Activated CD8-positive, alpha-beta memory T cell treated with anti-CD3 and anti-CD28 coated beads for 36 hours (primary cell): ENCODE data around the gene KIF3B. TPM values are rescaled to one million over a fixed set of nuclear protein-coding genes. Genes with fewer than 3 reads are reported as not detected.

Experiments used
- CTCF ChIA-PET: fragments of 350-600 bp; sonication (Branson Sonifier 250); formaldehyde crosslinking; loops from one replicate; lab custom pipeline; 2021; ENCODE audit warnings: antibody characterized with exemption; lab: Charles Lee
- POLR2A ChIA-PET: fragments of 350-600 bp; sonication (Branson Sonifier 250); formaldehyde crosslinking; loops from one replicate; lab custom pipeline; 2021; ENCODE audit warnings: antibody characterized with exemption; lab: Charles Lee
- total RNA-seq, 2 experiments: library from RNA; stranded (reverse); gene quantifications; one replicate each; pipeline ENCODE4 v1.2.3, GENCODE V29; 2021

The KIF3B gene
- total RNA-seq: 10 to 100 TPM; 46.0 to 46.4 TPM

- CTCF ChIA-PET: interaction anchor here (0.5 kb wide), 1 partner anchor 11 kb away, joined by 5 read pairs; no protein-coding TSS in a partner anchor
Measured at GRCh38 chr20:32277361-32278198, at the start of gene KIF3B. Gene KIF3B, plus strand, starts transcription at chr20:32277651. Its CDS starts 32,127 bp downstream, at chr20:32309778.

DNA sequence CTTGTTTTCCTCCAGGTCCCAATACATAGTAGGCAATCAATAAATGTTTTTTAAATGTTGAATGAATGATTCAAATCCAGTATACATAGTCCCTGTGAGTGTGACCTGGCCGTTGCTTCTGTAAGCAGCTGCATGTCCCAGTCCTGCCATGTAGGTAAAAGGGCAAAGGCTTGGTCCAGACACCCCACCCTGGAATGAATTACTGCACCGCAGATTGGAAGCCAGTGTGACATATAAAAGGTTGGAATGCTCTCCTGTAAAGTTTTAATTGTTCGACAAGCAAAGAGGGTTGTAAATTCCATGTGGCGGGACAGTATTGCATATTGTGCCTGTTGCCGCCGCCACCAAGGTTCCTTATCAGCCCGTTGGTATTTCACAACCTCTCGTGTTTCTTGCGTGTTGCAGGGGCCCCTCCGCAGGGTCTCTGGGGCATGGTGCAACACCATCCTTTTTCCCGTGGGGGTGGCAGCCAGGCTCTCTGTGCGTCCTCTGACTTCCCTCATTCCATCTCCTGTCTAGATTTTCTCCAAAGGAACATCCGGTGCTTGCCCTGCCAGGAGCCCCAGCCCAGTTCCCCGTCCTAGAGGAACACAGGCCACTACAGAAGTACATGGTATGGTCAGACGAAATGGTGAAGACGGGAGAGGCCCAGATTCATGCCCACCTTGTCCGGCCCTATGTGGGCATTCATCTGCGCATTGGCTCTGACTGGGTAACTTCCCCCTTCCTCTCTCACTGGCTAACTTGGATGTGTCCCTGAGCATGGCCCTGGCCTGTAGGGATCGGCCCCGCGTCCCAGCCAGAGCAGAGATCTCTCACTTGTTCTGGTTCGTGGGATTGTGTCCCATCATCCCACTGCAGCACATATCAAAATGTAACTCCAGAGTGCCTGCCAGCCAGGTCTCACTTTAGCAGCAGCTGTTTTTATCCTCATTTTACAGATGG lies 49.4 kb upstream of the KIF3B start:
- CTCF ChIA-PET: no interaction called here

More at GRCh38 chr20:32277361-32278198, at the start of gene KIF3B:
- POLR2A ChIA-PET: interaction anchor here (0.6 to 1.5 kb wide), 4 partner anchors 21 to 59 kb away, joined by 3 to 10 read pairs (median 6); no protein-coding TSS in a partner anchor

DNA sequence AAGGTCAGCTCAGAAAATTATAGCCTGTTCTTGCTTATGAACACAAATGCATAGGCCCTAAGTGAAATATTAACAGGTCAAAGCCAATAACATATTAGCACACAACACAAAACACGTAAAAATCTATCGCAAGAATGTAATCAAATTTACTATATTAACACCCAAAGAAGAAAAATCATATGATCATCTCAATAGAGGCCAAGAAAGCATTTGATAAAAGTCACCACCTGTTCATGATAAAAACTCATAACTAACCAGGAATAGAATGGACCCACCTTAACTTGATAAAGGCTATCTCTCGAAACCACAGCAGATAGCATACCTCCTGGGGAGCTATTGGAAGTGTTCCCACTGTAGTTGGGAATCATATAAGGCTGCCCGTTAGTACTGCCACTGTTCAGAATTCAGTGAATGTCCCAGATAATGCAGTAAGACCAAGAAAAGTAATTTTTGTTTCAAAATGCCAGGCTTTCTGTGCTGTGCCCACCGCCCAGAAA lies 48.2 kb upstream of the KIF3B start:
- ChIA-PET POLR2A (interaction anchor here (0.7 kb wide), 1 partner anchor 210 kb away, joined by 3 read pairs; no protein-coding TSS in a partner anchor), CTCF (no interaction called here)

More for the DNA sequence above, 49.4 kb upstream of the KIF3B start:
- POLR2A ChIA-PET: no interaction called here

DNA sequence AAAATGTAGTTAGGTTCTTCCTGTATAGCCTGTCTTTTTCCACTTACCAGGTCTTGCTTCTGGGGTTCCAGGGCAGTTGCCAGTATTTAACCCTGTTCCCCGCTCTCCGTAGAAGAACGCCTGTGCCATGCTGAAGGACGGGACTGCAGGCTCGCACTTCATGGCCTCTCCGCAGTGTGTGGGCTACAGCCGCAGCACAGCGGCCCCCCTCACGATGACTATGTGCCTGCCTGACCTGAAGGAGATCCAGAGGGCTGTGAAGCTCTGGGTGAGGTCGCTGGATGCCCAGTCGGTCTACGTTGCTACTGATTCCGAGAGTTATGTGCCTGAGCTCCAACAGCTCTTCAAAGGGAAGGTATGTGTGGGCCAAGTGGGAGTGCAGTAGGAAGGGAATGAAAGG lies 46.7 kb upstream of the KIF3B start:
- ChIA-PET POLR2A (no interaction called here), CTCF (interaction anchor here (0.7 kb wide), 1 partner anchor 17 kb away, joined by 3 read pairs; no protein-coding TSS in a partner anchor)

DNA sequence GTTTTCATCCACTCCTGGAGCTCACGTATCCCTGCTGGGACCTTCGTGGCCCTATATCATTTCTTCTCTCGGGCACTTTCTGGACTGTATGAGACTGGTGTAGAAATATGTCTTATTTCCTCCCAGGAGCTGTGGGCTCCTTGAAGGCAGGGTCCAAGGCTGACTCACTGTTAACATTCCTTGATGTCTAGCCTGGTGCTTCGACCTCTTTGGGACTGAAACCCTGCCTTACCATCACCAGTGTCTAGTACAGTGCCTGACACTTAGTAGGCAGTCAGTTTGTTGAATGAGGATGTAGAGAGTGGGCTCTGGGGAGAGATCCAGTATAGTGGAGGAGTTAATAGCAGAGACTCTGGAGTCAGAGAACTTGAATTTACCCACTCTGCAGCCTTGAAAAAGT lies 46.2 kb upstream of the KIF3B start:
- ChIA-PET POLR2A (interaction anchor here (0.5 to 1.9 kb wide), 4 partner anchors 24 to 180 kb away, joined by 3 to 5 read pairs (median 3); partner anchors contain the start of genes PLAGL2 and POFUT1), CTCF (interaction anchor here (1.6 kb wide), 1 partner anchor 273 kb away, joined by 4 read pairs; no protein-coding TSS in a partner anchor)

- ChIA-PET CTCF (interaction anchor here (1.3 to 1.6 kb wide), 2 partner anchors 9 to 272 kb away, joined by 4 read pairs; no protein-coding TSS in a partner anchor), POLR2A (interaction anchor here (0.5 to 1.9 kb wide), 9 partner anchors 25 to 179 kb away, joined by 3 to 5 read pairs (median 4); partner anchors contain the start of genes ASXL1, PLAGL2 and POFUT1)
Measured at GRCh38 chr20:32231847-32232246, 45.6 kb upstream of the KIF3B start.

DNA sequence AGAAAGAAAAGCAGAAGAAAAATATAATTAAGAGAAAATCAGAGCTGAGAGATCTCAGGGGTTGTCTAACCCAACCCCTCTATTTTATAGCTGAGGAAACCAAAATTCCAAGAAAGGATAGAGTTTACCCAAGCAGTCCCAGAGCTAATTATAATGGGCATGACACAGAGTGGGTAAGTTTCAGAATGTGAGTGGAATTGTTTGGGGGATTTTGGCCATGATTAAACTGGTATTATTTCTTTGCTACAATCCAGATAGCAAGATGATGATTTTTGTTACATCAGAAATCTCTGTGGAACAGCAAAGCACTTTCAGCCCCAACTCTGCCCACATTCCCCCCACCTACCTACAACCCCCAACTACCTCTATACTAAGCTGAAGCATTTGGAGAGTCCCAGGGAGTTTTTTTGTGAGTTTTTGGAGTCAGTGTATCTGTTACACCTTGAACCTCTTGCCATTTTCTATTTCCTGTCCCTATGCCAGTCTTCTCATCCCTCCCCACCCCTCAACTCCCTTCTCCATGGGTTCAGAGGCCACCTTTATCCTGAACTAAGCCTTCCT lies 45.0 kb upstream of the KIF3B start:
- CTCF ChIA-PET: interaction anchor here (0.6 to 1.6 kb wide), 4 partner anchors 9 to 271 kb away, joined by 3 to 4 read pairs (median 4); no protein-coding TSS in a partner anchor

GRCh38 chr20:32233286-32233685 lies 44.2 kb upstream of the KIF3B start:
- ChIA-PET POLR2A (interaction anchor here (1.0 to 1.4 kb wide), 2 partner anchors 53 to 91 kb away, joined by 3 to 4 read pairs; no protein-coding TSS in a partner anchor), CTCF (interaction anchor here (0.6 to 1.3 kb wide), 4 partner anchors 8 to 52 kb away, joined by 3 to 4 read pairs (median 4); no protein-coding TSS in a partner anchor)

More for the DNA sequence above, 45.0 kb upstream of the KIF3B start:
- POLR2A ChIA-PET: interaction anchor here (0.5 to 1.9 kb wide), 10 partner anchors 25 to 147 kb away, joined by 3 to 5 read pairs (median 4); partner anchors contain the start of genes ASXL1, PLAGL2 and POFUT1

- ChIA-PET POLR2A (no interaction called here), CTCF (interaction anchor here (1.3 kb wide), 1 partner anchor 10 kb away, joined by 3 read pairs; no protein-coding TSS in a partner anchor)
Measured at GRCh38 chr20:32234135-32234808, 43.2 kb upstream of the KIF3B start.

DNA sequence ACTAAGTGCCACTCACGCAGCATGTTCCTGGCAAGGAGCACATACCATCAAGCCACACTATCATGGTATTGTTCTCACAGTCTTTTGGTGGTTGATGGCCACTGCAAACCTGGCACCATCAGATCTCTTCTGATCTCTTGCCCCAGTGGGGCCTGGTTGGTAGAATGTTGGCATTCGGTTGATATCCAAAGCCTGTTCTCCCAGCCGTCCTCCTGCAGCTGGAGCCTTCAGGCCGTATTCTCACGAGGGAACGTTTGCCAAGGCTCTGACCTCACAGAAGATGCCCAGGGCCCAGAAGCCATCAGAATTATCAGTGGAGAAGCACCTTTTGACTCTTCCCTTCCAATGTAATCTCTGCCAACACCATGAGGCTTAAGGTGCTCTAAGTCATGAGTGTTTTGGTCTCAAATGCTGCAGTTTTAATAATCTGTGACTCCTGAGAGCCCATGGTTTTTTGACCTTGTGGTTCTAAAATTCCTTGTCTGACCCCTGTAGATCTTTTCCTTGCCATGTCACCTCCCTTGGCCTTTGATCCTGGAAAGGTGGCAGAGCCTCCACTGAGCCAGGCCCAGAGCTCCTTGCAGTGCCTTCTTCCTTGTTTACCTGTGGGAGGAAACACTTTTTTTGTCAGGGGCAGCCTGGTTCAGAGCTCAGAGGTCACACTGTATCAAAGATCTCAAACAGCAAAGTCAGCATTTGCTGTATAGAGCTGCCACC lies 42.0 kb upstream of the KIF3B start:
- ChIA-PET CTCF (no interaction called here), POLR2A (no interaction called here)

DNA sequence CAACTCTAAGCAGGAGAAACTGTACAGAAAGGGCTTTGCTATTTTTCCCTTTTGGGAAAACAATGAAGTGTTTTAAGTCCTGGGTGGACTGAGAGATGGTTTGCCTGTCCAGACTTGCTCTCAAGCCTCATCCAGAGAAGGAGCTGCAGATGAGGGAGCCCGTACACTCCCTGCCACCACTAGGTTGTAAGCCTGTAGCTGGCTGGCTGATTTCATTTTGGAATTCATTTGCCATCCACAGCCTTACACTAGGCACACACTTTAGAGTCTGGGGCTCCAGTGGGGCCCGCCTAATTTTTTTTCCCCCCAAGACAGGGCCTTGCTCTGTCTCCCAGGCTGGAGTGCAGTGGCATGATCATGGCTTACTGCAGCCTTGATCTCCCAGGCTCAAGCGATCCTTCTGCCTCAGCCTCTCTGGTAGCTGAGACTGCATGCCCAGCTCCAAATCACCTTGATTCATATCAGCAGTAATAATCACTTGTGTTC lies 41.4 kb upstream of the KIF3B start:
- POLR2A ChIA-PET: interaction anchor here (0.6 kb wide), 1 partner anchor 501 kb away, joined by 3 read pairs; no protein-coding TSS in a partner anchor
- CTCF ChIA-PET: no interaction called here

DNA sequence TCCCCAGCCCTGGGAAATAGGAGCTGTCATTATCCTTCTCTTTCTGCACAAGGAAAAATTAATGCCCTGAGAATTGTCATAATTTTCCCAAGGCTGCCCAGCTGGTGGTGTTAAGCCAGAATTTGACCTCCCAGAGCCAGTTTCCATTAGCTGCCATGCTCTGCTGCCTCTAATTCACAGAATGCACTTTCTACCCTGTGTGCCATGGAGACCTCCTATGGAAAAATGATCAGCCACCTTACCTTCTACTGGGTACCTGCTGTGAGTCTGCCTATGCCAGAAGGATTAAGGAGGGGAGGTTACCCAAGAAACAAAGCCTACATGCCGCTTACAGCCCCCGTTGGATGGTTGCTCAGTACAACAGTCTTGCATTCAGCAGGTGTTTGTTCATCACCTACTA lies 40.6 kb upstream of the KIF3B start:
- ChIA-PET POLR2A (no interaction called here), CTCF (no interaction called here)

DNA sequence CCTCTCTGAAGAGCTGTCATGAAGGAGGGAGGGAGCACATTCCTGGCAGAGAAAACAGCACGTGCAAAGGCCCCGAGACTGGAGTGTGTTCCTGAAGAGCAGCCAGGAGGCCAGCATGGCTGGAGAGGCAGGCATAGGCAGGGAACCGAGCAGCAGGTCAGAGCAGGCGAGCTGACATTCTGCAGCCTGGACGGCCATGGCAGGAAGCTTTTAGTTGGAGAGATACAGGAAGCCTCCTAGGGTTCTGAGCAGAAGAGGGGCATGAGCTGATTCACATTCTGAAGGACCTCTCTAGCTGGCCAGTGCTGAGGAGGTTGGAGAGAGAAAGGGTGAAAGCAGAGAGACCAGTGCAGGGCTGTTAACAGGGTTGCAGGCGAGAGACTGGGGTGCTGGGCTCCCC lies 40.0 kb upstream of the KIF3B start:
- CTCF ChIA-PET: no interaction called here
- POLR2A ChIA-PET: no interaction called here

DNA sequence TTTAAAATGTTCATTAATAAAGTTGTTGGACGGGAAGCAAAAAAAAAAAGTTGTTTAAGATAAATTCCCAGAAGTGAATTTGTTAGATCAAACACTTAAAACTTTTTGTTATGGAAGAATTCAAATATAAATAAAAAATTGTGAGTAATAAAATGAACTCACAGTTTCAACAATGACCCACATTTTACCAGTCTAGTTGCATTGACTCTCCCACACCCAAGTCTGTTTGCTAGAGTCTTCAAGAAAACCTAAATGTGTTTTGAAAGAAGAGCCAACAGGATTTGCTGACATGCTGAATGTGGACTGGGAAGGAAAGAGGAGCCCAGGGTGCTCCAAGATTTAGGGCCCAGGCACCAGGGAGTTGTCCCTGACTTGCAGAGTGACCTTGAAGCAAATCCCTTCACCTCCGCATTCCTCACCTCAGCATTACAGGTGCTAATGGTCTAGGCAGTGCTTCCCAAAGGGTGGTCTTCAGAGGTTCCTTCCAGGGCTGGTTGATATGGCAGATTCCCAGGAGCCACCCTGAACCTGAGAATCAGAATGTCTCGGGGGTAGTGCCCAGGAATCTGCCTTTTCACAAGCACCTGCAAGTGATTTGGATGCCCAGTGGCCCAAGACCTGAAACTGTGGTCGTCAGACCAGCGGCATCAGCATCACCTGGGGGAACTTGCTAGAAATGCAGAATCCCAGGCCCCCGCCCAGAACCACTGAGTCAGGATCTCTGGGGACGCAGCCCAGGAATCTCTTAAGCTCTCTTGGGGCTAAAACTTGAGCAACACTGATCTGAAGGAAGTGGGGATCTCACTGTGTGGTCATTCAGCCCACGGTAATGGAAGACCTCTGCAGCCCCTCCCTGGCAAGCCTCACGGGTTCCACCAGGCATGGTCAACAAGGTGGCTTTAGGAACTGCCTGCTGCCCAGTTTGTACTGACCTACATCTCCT lies 38.7 kb upstream of the KIF3B start:
- ChIA-PET CTCF (no interaction called here), POLR2A (no interaction called here)

GRCh38 chr20:32240205-32240604 lies 37.2 kb upstream of the KIF3B start:
- CTCF ChIA-PET: interaction anchor here (1.2 kb wide), 1 partner anchor 8 kb away, joined by 4 read pairs; no protein-coding TSS in a partner anchor
- POLR2A ChIA-PET: no interaction called here

DNA sequence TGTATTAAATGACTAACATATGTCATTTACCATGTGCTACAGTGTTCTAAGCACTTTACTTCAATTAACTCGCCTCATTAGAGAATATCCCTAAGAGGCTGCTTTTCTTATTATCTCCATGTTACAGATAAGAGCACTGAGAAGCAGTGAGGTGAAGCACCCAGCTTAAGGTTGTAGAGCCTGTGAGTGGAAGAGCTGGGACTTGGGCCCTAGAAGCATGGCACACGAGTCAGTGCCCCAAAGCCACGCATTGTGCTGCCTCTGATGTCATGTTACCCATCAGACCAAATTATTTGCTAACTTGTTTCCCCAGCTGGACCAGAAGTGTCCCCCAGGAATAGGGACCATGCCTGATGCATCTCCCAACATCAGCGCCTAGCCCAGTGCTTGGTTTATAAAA lies 35.6 kb upstream of the KIF3B start:
- POLR2A ChIA-PET: no interaction called here

More for the DNA sequence above, 35.6 kb upstream of the KIF3B start:
- CTCF ChIA-PET: no interaction called here
